Liver (tissue), 9 donors: Measurements from ENCODE around the gene C19orf12. TPM values are rescaled to one million over a fixed set of nuclear protein-coding genes. Genes with fewer than 3 reads are reported as not detected.

ENCODE experiments used
- DNase-seq: peaks from one replicate; pipeline ENCODE4 v3.0.0-alpha.2; 2017; ENCODE audit warnings: low spot score
- H3K27ac ChIP-seq, 2 donors: one replicate each; pipeline ENCODE4 v1.7.0; 2013; ENCODE audit warnings: inconsistent platforms in 2 of 2, low read length in 2 of 2, control low read depth in 1 of 2, low read depth in 1 of 2, mild to moderate bottlenecking in 1 of 2
- H3K27me3 ChIP-seq, 4 donors: one replicate each; pipeline versions ENCODE4 v1.6.1 to v1.7.0; 2013; ENCODE audit warnings: low read length in 3 of 4, inconsistent platforms in 1 of 4, mild to moderate bottlenecking in 1 of 4, moderate library complexity in 1 of 4; ENCODE audit not compliant: control insufficient read depth in 4 of 4, insufficient read depth in 4 of 4
- H3K36me3 ChIP-seq, 4 donors: one replicate each; pipeline versions ENCODE4 v1.6.1 to v1.7.0; 2013; ENCODE audit warnings: low read length in 3 of 4, mild to moderate bottlenecking in 3 of 4, low read depth in 1 of 4, moderate library complexity in 1 of 4; ENCODE audit not compliant: control insufficient read depth in 4 of 4, insufficient read depth in 3 of 4
- H3K4me1 ChIP-seq, 4 donors: one replicate each; pipeline versions ENCODE4 v1.6.1 to v1.7.0; 2013; ENCODE audit warnings: low read length in 3 of 4, mild to moderate bottlenecking in 3 of 4, moderate library complexity in 1 of 4; ENCODE audit not compliant: control insufficient read depth in 4 of 4, insufficient read depth in 4 of 4
- H3K4me3 ChIP-seq, 3 donors: one replicate each; pipeline versions ENCODE4 v1.6.1 to v1.7.0; 2013; ENCODE audit warnings: low read length in 3 of 3, control low read depth in 1 of 3, low read depth in 1 of 3, mild to moderate bottlenecking in 1 of 3
- H3K9ac ChIP-seq, 2 donors: one replicate each; pipeline ENCODE4 v1.7.0; 2013; ENCODE audit warnings: low read length in 2 of 2, mild to moderate bottlenecking in 2 of 2, moderate library complexity in 2 of 2, control low read depth in 1 of 2, low read depth in 1 of 2
- H3K9me3 ChIP-seq, 4 donors: one replicate each; pipeline versions ENCODE4 v1.6.1 to v1.7.0; 2013; ENCODE audit warnings: low read length in 3 of 4; ENCODE audit not compliant: control insufficient read depth in 4 of 4
- ATF3 ChIP-seq: IDR thresholded peaks from 2 replicates; pipeline ENCODE4 v1.6.1; 2016; ENCODE audit warnings: antibody characterized with exemption
- CTCF ChIP-seq: fragments of 150-350 bp; IDR thresholded peaks from 2 replicates; pipeline ENCODE4 v1.5.1; 2017; ENCODE audit warnings: improper control_type of control experiment, low read depth, low read length; ENCODE audit not compliant: missing input control
- EGR1 ChIP-seq, 2 donors: IDR thresholded peaks; 2 replicates each; pipeline ENCODE4 v1.6.1; 2016 to 2018; ENCODE audit warnings: antibody characterized with exemption in 2 of 2, low read depth in 2 of 2
- FOXA1 ChIP-seq: IDR thresholded peaks from 2 replicates; pipeline ENCODE4 v1.6.1; 2016; ENCODE audit warnings: antibody characterized with exemption
- FOXA2 ChIP-seq: IDR thresholded peaks from 2 replicates; pipeline ENCODE4 v1.6.1; 2016; ENCODE audit warnings: antibody characterized with exemption
- GABPA ChIP-seq, 2 donors: IDR thresholded peaks in 1 of 2; conservative IDR thresholded peaks in 1 of 2; 2 replicates each; pipeline ENCODE4 v1.6.1; 2016; ENCODE audit warnings: antibody characterized with exemption in 2 of 2, mild to moderate bottlenecking in 1 of 2, moderate library complexity in 1 of 2
- HNF4A ChIP-seq, 2 donors: conservative IDR thresholded peaks; 2 replicates each; pipeline ENCODE4 v1.6.1; 2016; ENCODE audit warnings: antibody characterized with exemption in 2 of 2, mild to moderate bottlenecking in 2 of 2
- HNF4G ChIP-seq: IDR thresholded peaks from 2 replicates; pipeline ENCODE4 v1.6.1; 2016; ENCODE audit warnings: antibody characterized with exemption
- JUND ChIP-seq, 2 donors: IDR thresholded peaks; 2 replicates each; pipeline ENCODE4 v1.6.1; 2016; ENCODE audit warnings: antibody characterized with exemption in 2 of 2
- MAX ChIP-seq: IDR thresholded peaks from 2 replicates; pipeline ENCODE4 v1.6.1; 2016; ENCODE audit warnings: antibody characterized with exemption
- NR2F2 ChIP-seq: IDR thresholded peaks from 2 replicates; pipeline ENCODE4 v1.6.1; 2016; ENCODE audit warnings: antibody characterized with exemption
- RAD21 ChIP-seq, 2 donors: IDR thresholded peaks; 2 replicates each; pipeline ENCODE4 v1.6.1; 2016; ENCODE audit warnings: antibody characterized with exemption in 2 of 2, mild to moderate bottlenecking in 2 of 2
- RXRA ChIP-seq, 2 donors: IDR thresholded peaks; 2 replicates each; pipeline ENCODE4 v1.6.1; 2017 to 2018; ENCODE audit warnings: antibody characterized with exemption in 2 of 2, mild to moderate bottlenecking in 1 of 2
- SP1 ChIP-seq: IDR thresholded peaks from 2 replicates; pipeline ENCODE4 v1.6.1; 2018; ENCODE audit warnings: antibody characterized with exemption, mild to moderate bottlenecking
- TAF1 ChIP-seq: conservative IDR thresholded peaks from 2 replicates; pipeline ENCODE4 v1.6.1; 2016; ENCODE audit warnings: antibody characterized with exemption, mild to moderate bottlenecking
- YY1 ChIP-seq: IDR thresholded peaks from 2 replicates; pipeline ENCODE4 v1.6.1; 2016; ENCODE audit warnings: antibody characterized with exemption, mild to moderate bottlenecking
- ZBTB33 ChIP-seq: IDR thresholded peaks from 2 replicates; pipeline ENCODE4 v1.6.1; 2016; ENCODE audit warnings: antibody characterized with exemption
- WGBS: extraction: QIAGEN DNeasy Blood & Tissue Kit; methylation state at CpG from one replicate; pipeline ENCODE4 v1.1.7; 2013; 5-methylcytosine and 5-hydroxymethylcytosine counted together
- polyA plus RNA-seq, 2 donors: library from polyadenylated mRNA; stranded (reverse) in 1 of 2; unstranded in 1 of 2; fragments of 200-250 nt in 1 of 2; fragments of >200 nt in 1 of 2; fragmentation: Nextera tagmentation in 1 of 2; extraction: Ambion mirVana in 1 of 2; gene quantifications; one replicate each; pipeline versions ENCODE4 v1.2.1 to v1.2.3, GENCODE V29; 2013 to 2015
- total RNA-seq, 2 donors: library from RNA; depleted of rRNA; stranded (reverse); fragments of >200 nt; gene quantifications; one replicate each; pipeline ENCODE4 v1.2.3, GENCODE V29; 2014
- TF ChIP-seq, protein P1 (sequence below): IDR thresholded peaks from 2 replicates; pipeline ENCODE4 v1.6.1; 2016; ENCODE audit warnings: antibody characterized with exemption, mild to moderate bottlenecking
- donor health status: healthy.
- donor health status: healthy.
- donor health status: healthy.
- donor health status: healthy.
- donor health status: healthy.

Gene C19orf12
- total and polyA plus RNA-seq, 4 donors, result 21.2 to 82.8 (median 40.1) TPM

DNA sequence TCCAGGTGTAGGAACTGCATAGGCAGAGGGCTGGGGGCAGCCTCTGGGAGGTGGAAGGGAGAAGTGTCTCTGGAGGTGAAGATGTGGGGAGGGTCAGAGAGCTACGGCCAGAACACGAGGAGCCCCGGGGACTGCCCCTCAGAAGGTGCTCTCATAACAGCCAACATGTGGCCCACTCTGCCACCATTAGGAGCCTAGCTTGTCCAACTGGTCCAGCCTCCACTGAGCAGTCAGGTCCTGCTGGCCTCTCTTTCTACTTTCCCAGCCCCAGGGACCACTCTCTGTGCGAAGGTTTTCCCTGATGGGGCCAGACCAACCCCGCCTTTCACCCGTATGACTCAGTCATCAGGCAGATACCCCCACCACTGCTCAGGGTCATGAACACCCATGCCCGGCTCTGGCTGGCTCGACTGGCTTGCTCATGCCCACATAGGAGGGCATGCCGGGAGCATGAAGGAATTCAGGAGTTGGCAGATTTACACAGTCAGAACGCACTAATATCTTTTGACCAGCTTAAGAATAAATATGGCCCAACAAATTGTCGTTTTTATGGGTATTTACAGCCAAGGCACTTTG is 37.5 kb upstream of the C19orf12 start:
- Histone ChIP-seq H3K9me3 (no peaks in the 10 kb centered on the region), H3K36me3 (no peaks in the 10 kb centered on the region), H3K9ac (no peak overlapping the region), H3K27me3 (peaks cover 0 to 2% (median 0%) of the 10 kb centered on the region in 4 donors), H3K4me1 (no peaks in the 10 kb centered on the region), H3K4me3 (no peak overlapping the region), H3K27ac (no peak overlapping the region)
- WGBS, result 77% methylated on average over 11 of the region's 11 CpGs
- no peak for DNase-seq
- TF ChIP-seq RXRA (IDR thresholded peaks at IDR 0.05) (no peak), MAX (no peak), SP1 (no peak)

DNA sequence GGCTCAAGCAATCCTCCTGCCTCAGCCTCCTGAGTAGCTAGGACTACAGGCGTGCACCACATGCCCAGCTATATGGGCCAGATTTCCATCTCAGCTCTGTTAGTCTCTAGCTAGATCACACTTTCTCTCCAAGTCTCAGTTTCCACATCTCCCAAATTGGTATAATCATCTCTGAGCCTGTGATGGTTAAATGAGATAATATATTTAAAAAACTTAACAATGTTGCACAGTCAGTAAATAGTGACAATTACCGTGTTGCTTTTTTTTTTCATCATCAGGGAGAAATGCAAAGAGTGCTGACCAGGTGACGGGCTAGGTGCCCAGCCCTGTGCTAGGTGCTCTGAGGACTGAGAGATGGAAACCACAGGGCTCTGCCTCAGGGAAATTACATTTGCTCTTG is 36.9 kb upstream of the C19orf12 start:
- no peak for DNase-seq
- no peak for TF ChIP-seq FOXA1
- TF ChIP-seq TAF1, result no peak
- TF ChIP-seq RXRA (IDR thresholded peaks at IDR 0.05), result no peak
- no peak for TF ChIP-seq SP1
- TF ChIP-seq FOXA2, result no peak
- TF ChIP-seq ZBTB33, result no peak
- TF ChIP-seq HNF4A (conservative IDR thresholded peaks at IDR 0.05), result no peak
- no peak for TF ChIP-seq ATF3
- TF ChIP-seq, protein P1, sequence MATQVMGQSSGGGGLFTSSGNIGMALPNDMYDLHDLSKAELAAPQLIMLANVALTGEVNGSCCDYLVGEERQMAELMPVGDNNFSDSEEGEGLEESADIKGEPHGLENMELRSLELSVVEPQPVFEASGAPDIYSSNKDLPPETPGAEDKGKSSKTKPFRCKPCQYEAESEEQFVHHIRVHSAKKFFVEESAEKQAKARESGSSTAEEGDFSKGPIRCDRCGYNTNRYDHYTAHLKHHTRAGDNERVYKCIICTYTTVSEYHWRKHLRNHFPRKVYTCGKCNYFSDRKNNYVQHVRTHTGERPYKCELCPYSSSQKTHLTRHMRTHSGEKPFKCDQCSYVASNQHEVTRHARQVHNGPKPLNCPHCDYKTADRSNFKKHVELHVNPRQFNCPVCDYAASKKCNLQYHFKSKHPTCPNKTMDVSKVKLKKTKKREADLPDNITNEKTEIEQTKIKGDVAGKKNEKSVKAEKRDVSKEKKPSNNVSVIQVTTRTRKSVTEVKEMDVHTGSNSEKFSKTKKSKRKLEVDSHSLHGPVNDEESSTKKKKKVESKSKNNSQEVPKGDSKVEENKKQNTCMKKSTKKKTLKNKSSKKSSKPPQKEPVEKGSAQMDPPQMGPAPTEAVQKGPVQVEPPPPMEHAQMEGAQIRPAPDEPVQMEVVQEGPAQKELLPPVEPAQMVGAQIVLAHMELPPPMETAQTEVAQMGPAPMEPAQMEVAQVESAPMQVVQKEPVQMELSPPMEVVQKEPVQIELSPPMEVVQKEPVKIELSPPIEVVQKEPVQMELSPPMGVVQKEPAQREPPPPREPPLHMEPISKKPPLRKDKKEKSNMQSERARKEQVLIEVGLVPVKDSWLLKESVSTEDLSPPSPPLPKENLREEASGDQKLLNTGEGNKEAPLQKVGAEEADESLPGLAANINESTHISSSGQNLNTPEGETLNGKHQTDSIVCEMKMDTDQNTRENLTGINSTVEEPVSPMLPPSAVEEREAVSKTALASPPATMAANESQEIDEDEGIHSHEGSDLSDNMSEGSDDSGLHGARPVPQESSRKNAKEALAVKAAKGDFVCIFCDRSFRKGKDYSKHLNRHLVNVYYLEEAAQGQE, result no peak
- TF ChIP-seq RAD21 (IDR thresholded peaks at IDR 0.05), result no peak
- no peak for TF ChIP-seq GABPA (IDR thresholded peaks at IDR 0.05 in 1 of 2, conservative IDR thresholded peaks at IDR 0.05 in 1 of 2)
- TF ChIP-seq HNF4G, result no peak
- TF ChIP-seq JUND (IDR thresholded peaks at IDR 0.05), result no peak
- TF ChIP-seq MAX, result no peak
- no peak for TF ChIP-seq YY1
- TF ChIP-seq CTCF, result no peak
- TF ChIP-seq EGR1 (IDR thresholded peaks at IDR 0.05; ENCODE audit: low read depth in 2 of 2), result no peak
- TF ChIP-seq NR2F2, result no peak

More for the DNA sequence above, 36.9 kb upstream of the C19orf12 start:
- H3K27me3 ChIP-seq, result peaks cover 0 to 2% (median 0%) of the 10 kb centered on the region in 4 donors
- 94% methylated on average over 3 of the region's 3 CpGs for WGBS
- H3K27ac ChIP-seq, result no peak overlapping the region
- H3K9ac ChIP-seq, result no peak overlapping the region
- H3K36me3 ChIP-seq, result no peaks in the 10 kb centered on the region
- H3K4me3 ChIP-seq, result no peak overlapping the region
- no peaks in the 10 kb centered on the region for H3K9me3 ChIP-seq
- no peaks in the 10 kb centered on the region for H3K4me1 ChIP-seq
